B cell (primary cell): Measurements from ENCODE around the gene KRT77.

ENCODE experiments used
- EZH2 ChIP-seq: IDR thresholded peaks from 2 replicates; pipeline ENCODE4 v1.6.1; 2012; ENCODE audit warnings: borderline replicate concordance, low read depth, mild to moderate bottlenecking, moderate library complexity, low read length; ENCODE audit not compliant: insufficient read depth, poor library complexity, severe bottlenecking
- TF ChIP-seq, protein P1 (sequence below): fragments of 200-600 bp; IDR thresholded peaks from one replicate; pipeline ENCODE4 v1.8.0; 2022; ENCODE audit warnings: antibody characterized with exemption, mild to moderate bottlenecking

DNA sequence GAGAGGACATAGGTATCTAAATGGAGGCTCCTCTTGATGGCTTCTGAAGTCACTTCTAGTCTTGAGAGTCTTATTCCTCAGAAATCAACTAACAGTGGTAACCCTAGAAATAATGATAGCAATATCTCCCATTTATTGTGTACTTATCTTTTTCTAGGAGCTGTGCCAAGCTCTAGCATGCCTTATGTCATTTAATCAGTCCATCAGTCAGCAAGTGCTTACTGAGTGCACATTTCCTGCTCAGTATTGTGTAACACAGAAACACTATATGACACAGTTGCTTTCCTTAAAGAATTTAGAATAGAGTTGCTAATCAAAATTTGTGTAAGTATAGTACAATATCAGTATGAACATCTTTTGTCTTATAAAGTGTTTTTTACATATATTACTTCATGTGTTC is 37.3 kb upstream of the KRT77 start:
- TF ChIP-seq, protein P1, sequence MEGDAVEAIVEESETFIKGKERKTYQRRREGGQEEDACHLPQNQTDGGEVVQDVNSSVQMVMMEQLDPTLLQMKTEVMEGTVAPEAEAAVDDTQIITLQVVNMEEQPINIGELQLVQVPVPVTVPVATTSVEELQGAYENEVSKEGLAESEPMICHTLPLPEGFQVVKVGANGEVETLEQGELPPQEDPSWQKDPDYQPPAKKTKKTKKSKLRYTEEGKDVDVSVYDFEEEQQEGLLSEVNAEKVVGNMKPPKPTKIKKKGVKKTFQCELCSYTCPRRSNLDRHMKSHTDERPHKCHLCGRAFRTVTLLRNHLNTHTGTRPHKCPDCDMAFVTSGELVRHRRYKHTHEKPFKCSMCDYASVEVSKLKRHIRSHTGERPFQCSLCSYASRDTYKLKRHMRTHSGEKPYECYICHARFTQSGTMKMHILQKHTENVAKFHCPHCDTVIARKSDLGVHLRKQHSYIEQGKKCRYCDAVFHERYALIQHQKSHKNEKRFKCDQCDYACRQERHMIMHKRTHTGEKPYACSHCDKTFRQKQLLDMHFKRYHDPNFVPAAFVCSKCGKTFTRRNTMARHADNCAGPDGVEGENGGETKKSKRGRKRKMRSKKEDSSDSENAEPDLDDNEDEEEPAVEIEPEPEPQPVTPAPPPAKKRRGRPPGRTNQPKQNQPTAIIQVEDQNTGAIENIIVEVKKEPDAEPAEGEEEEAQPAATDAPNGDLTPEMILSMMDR = no peak
- no peak for TF ChIP-seq EZH2
